Measurements from ENCODE around the gene ING4.

DNA sequence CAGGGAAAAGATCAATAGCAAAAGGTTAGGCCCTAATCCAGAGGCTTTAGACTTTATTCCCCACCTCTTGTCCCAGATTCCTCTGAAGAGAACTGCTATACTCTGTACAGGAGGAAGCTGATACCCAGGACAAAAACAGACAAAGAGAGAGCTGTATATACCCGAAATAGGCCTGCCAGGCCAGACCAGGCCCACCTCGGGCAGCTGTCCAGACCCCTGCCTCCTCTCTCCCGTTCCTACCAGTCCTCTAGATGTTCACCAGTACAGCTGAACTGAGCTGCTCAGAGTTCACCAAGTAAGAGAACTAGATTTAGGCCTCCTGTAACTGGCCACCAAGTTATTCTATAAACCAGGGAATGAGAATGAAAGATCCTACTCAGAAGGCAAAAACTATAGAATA, 60.4 kb downstream of the ING4 start:
- TF ChIP-seq, protein P1, sequence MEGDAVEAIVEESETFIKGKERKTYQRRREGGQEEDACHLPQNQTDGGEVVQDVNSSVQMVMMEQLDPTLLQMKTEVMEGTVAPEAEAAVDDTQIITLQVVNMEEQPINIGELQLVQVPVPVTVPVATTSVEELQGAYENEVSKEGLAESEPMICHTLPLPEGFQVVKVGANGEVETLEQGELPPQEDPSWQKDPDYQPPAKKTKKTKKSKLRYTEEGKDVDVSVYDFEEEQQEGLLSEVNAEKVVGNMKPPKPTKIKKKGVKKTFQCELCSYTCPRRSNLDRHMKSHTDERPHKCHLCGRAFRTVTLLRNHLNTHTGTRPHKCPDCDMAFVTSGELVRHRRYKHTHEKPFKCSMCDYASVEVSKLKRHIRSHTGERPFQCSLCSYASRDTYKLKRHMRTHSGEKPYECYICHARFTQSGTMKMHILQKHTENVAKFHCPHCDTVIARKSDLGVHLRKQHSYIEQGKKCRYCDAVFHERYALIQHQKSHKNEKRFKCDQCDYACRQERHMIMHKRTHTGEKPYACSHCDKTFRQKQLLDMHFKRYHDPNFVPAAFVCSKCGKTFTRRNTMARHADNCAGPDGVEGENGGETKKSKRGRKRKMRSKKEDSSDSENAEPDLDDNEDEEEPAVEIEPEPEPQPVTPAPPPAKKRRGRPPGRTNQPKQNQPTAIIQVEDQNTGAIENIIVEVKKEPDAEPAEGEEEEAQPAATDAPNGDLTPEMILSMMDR (IDR thresholded peaks at IDR 0.05 in 4 of 5, conservative IDR thresholded peaks at IDR 0.05 in 1 of 5) = no peak
- no peak for TF ChIP-seq POLR2A (IDR thresholded peaks at IDR 0.05)
